Measurements from ENCODE around the gene NMT2.

- no peak for TF ChIP-seq EP300 (IDR thresholded peaks at IDR 0.05)
- peak; percentile 80 for TF ChIP-seq MAX (IDR thresholded peaks at IDR 0.05)
- peak; percentile 30 for TF ChIP-seq CTCF (IDR thresholded peaks at IDR 0.05)
- no peak; a peak in 1 of 5 replicates for TF ChIP-seq RAD21 (conservative IDR thresholded peaks at IDR 0.05 in 1 of 2, IDR thresholded peaks at IDR 0.05 in 1 of 2)
- no peak for TF ChIP-seq RFX5 (IDR thresholded peaks at IDR 0.05)
- no peak for TF ChIP-seq SREBF2 (IDR thresholded peaks at IDR 0.05)
- TF ChIP-seq POLR2A (IDR thresholded peaks at IDR 0.05; ENCODE audit: low read length): peak; percentile 96
- no peak for TF ChIP-seq ELK1 (IDR thresholded peaks at IDR 0.05; ENCODE audit: low read depth, low read length)
- no peak for TF ChIP-seq MAFK (IDR thresholded peaks at IDR 0.05; ENCODE audit: partially characterized antibody)
- no peak for TF ChIP-seq ZSCAN20 (CRISPR knock-in tag; IDR thresholded peaks at IDR 0.05)
- peak; percentile 39; the same call in 2 of the 3 replicates for TF ChIP-seq SMC3 (IDR thresholded peaks at IDR 0.05)
- TF ChIP-seq JUN (IDR thresholded peaks at IDR 0.05): peak; percentile 38 to 77; a peak in 2 of 5 replicates
Measured at GRCh38 chr10:15168291-15168785, at the start of gene NMT2.
